Measurements from ENCODE around the gene SLC28A1.

The SLC28A1 gene

DNA sequence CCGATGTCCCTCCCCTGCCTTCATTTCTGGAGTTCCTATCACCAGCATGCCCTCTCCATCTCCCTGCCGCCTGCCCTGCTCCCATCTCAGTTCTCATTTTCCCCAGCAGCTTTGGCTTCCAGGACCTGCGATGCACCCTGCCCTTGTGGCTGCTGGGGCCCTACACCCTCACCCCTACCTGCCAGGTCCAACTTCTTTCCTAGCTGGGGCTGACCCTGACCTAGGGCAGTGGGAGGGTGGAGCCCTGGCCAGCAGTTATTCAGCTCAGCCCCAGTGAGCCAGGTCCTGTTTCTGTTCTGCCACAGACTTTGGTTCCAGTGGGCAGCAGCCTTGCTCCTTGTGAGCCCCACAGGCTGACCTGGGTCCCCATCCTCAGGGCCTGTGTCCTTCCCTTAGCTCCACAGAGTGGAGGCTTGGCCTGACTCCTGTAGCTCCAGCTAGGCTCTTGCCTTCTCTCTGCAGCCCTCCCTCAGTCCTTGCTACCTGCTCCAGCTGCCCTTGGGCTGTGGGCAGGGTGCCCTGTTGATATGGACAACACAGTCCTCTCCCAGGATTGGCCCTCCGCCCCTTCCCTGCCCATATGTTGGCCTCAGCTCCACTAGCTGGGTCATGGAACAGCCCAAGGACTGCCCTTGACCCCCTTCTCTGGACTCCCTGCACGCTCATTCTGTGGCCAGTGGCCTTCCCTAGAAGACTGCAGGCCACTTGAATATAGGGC is 62.5 kb downstream of the SLC28A1 start:
- ATAC-seq = no peak

DNA sequence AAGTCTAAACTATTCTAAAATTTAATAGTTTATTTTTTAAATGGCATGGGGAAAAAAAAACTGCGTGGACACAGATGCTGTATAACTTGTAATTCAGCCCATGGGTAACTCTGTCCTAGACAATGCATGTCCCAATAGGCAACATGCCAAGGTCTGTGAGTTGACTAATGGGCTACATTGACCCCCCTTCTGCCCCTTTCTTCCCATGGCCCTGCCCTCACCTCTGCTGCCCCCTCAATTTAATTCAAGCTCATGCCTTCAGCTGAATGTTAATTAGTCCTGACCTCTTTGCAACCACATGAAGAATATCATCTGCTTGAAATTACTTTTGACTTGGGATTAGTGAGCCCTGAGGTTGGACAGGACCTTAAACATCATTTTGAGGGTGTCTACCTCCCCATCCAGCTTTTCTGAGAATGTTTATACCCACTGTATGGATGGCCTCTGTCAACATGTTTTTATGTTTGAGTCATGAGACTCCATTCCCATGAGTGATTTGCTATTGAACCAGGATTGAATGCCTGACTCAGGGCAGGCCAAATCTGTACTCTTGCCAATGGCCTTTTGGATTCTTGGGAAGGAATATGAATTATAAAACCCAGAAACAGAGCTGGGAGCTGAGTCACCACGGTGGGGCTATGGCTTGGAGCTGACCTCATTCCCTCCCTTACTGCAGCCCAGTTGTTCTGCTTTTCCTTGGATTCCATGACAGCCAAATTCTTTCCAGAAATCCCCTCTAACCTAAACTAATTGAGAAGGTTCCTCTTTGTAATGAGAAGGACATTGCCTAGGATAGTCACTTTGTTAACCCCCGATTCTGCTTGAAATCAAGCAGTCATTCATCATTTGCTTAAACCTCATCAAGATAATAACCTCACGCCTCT is 63.7 kb downstream of the SLC28A1 start:
- no peak for ATAC-seq

DNA sequence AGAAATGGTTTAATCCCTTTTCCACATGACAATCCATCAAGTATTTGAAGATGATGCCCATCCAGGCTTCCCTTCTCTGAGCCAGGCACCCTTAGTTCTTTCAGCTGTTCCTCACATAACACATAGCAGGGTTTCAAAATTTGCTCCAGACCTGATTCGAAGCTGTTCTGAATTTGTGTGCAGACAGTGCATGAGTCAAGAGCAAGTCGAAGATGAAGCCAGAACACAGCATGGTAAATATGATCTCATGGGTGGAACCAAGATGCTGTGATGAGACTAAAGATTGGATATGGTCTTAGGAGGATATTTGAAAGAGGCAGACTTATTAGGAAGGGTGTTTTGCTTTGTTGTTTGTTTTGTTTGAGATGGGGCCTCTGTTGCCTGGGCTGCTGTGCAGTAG is 64.6 kb downstream of the SLC28A1 start:
- ATAC-seq = no peak

DNA sequence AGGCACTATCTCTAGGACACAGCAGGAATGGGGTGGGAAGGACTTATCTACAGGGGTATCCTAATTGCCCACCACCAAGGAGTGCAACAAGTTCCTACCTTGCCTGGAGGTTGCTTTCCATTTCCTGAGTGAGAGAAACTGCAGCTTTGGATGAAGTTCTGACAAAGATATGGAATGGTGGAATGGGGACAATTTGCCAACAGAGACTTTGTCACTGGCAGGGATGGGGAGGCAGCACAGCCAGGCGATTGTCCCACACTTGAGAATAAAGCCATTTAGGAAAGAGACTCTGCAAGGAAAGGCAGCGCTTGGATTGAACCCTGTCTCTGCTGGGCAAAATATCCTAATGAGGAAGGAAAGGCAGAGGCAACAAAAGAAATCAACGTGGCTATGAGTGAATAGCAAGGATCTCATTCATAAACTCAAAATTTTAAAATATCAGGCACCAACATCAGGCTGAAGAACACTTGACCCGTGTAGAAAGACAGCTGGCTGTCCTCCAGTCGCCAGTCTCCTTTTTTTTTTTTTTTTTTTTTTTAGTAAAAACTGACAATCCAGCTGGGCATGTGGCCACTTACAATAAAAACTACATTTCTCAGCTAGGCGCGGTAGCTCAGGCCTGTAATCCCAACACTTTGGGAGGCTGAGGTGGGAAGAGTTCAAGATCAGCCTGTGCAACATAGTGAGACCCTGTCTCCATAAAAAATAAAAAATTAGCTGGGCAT is 65.5 kb downstream of the SLC28A1 start:
- no peak for ATAC-seq

DNA sequence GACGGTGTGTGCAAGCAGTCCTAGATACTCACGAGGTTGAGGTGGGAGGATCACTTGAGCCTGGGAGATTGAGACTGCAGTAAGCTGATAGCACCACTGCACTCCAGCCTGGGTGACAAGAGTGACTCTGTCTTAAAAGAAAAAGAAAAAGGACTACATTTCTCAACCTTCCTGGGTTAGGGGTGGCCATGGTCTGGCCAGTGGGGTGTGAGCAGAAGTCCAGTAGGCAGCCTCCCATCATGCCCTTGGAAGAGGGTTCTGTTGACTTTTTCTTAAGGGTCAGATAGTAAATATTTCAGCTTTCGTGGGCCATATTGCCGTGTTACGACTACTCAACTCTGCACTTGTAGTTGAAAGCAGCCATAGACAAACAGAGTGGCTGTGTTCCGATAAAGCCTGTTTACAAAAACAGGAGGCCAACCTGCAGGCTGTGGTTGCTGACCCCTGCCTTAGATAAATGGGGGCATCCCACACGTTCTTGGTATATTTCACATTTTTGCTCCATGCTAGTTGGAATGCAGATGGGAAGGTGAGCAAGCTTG is 66.2 kb downstream of the SLC28A1 start:
- no peak for ATAC-seq

DNA sequence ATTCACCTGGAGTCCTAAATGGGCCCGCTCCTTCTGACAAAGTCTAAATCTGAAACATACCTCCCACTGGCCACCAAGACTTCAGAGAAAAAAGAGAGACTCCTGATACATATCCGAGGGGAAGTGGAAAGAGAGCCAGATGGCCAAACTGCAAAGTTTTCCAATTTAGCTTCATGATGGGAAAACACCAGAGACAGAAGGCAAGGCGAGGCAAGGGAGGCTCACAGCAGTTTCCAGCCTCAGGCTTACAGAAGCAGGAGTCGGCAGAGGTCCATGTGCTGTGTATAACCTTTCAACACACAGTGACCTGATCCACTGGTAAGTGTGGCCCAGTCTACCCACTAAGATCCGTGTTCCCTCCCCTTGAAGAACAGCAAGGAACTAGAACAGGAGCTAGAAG is 67.3 kb downstream of the SLC28A1 start:
- ATAC-seq = no peak

DNA sequence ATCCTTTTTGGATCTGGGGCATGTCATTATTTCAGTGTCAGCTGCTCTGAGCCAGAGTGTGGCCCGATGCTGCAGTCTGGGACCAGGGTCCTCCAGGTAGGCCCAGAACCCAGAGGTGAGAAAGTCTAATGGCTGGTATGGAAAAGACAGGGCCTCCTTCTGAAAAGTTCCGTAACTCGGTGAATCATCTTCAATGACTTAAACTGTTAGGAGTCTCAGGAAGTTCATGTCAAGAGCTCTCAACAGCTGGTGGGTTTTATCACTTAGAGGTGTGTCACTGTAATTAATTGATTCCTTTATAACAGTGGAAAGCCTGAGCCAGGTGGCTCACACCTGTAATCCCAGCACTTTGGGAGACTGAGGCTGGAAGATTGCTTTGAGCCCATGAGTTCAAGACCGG is 68.7 kb downstream of the SLC28A1 start:
- ATAC-seq = no peak

DNA sequence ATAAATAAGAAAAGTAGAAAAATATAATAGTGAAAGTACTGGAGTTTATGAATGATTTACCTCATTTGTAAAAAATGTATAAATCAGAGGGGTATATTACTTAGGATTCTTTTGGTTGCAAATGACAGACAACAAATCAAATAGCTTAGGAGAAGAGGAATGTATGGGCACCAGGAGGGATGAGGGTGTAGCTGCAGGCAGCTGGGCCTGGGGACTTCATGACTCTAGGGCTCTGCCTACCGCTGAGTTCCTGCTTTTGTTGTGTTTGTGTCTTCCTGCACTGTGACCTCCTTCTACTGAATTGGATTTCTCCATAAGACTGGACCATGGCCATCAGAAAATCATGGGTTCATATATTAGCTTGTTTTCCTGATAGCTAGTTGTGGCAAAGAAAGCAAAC is 69.3 kb downstream of the SLC28A1 start:
- ATAC-seq = no peak

DNA sequence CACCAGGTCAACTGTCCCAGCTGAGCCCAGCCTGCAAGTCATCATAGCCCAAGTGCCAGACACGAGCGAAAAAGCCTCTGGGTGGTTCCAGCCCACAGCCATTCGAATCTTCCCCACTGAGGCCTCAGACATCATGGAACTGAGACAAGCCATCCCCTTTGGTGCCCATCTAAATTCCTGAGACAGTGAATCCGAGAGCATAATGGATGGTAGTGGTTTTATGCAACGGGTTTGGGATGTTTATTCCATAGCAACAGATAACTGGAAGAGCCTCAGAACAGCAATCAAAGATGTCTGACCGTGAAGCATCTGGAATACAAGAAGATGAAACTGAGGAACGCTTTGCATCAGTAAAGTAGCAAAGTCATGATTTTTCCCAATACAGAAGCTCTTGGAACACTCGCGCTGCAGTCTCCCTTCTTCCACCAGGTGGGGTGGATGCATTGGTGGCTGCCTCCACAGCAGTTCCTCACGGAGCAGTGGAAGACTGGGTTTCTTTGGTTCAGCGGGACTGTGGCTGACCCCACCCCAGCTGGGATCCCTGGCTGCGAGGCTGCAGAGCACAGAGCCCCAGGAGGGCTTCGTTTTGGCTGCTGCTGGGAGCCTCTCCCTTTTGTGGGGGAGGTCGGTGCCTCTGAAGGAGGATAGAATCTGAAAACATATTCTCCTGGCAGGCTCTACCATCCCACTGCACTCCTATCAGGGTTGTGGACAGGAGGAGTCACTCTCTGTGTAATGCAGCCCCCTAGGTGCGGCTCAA is 70.8 kb downstream of the SLC28A1 start:
- peak in 1 of 2 donors; percentile 55 for ATAC-seq

DNA sequence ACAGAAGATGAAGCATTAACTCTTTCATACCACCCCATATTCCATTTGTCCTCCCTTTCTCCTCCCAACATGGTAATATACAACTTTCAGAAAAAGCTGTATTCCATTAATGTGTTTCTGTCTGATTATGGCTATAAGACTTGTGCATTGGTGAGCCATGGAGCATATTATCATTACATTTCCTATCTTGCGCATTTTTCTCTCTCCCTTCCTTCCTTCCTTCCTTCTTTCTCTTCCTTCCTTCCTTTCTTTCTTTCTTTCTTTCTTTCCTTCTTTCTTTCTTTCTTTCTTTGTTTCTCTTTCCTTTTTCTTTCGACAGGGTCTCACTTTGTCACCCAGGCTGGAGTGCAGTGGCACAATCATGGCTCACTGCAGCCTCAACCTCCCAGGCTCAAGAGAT is 71.7 kb downstream of the SLC28A1 start:
- ATAC-seq = no peak

DNA sequence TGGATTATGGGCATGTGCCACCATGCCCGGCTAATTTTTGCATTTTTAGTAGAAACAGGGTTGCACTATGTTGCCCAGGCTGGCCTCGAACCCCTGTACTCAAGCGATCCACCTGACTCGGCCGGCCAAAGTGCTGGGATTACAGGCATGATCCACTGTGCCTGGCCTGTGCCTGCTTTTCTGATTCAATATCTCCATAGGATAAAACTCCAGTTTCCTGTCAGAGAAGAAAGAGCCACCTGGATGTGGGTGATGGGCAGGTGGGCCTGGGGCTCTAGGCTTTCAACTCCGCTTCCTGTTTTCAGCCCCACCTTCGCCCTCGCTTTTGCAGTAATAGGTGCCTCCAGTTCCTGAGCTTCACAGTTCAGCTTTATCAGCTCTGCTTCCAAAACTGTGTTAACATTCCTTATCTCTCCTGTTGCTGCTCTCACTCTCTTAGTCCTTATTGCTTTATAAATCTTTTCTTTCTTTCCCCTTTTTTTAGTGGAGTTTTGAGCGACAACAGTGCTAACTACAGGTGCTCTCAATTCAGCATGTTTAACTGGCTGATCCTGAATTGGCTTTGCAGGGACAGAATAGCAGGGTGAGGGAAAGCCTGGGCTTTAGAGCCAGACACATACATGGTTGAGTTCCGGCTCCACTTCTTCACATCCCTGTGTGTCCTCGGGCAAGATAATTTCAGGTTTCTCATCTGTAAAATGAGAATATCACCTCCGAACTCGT is 76.1 kb downstream of the SLC28A1 start:
- no peak for ATAC-seq

DNA sequence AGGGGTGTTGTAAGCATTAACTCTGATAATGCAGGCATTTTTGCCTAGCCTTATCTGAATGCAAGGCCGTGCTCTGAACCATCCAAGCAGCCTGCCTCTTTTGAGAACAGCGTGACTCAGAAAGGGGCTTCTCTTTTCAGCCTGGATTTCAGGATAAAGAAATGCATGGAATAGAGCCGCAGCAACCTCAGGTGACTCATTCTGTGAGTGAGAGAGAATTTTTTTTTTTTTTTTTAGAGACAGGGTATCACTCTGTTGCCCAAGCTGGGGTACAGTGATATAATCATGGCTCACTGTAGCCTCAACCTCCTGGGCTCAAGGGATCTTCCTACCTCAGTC is 76.6 kb downstream of the SLC28A1 start:
- ATAC-seq = no peak

DNA sequence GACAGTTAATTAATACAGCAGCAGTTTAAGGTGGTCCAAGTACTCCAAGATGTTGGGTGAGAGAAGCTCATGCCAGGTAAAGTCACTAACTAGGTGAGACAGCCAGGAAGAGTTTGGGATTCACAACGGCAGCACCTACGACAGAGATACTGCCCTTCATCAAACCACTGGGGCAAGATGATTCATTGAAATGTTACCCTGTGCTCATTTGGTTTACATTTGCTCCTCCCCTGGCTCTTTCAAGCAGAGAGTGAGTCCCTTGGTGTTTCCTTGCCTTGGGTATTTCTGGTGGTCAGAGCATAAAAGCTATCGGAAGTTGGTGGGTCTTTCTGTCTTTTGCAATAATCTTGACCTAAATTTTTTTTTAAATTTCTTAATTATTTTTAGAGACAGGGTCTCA is 77.2 kb downstream of the SLC28A1 start:
- ATAC-seq = no peak

DNA sequence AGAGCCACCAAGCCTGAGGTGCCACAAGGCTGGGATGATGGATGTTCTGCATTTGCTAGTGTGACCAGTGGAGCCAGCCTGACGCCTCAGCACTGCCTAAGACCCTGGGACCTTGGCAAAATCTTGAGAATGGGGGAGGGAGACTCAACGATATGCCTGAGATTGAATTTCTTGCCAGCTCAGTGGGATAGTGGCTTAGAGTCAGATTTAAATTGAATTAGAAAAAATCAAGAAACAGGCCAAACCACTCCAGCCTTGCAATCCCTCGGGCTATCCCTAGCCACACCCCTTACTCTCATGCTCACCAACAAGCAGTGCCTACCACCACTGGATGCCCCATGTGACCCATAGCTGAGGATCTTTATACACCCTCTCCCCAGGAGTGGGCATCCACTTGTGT is 78.5 kb downstream of the SLC28A1 start:
- ATAC-seq = no peak

DNA sequence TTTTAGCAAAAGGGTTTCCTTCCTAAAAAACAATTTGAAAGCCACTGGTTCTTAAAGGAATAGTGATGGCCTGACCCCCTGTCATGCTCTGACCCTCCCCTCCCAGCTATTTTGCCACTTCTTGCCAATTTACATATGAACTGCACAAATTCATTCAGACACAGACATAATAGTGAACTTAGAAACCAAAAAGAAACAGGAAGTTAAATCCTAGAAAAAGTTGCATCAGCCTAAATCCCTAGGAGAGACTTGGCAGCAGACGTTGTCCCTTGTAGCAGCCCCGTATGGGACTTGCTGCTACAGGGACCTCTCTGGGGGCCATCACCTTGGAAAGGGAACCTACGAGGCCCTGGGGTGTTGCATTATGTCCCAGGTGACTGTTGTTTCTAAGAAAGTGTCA is 82.9 kb downstream of the SLC28A1 start:
- no peak for ATAC-seq

DNA sequence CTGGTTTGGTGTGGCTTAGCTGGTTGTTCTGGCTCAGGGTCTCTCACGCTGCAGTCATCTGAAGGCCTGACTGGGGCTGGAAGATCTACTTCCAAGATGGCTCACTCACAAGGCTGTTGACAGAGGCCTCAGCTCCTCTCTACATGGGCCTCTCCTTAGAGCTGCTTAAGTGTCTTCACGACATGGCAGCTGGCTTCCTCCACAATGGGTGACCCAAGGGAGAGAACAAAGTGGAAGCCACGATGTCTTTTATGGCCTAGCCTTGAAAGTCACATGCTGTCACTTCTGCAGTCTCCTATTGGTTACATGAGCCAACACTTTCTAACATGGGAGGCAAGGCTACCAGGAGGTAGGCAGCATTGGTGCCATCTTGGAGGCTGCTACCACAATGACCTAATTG is 83.8 kb downstream of the SLC28A1 start:
- no peak for ATAC-seq

DNA sequence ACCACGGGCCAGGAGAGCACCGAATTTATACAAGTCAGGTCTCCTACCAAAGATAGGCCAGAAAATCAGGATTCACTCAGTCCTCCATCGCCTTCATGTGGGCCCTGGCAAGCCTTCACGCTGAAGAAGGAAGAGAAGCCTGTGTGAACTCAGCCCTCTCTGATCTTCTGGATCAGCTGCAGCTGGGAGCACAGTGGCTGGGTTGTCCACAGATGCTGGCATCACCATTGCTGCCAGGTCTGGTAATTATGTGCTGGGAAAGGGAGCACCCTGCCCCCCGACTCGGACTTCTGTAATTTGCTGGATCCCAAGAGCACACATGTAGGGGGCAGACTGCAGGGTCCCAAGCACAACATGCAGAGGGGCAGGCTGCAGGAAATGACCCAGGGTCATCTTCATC is 84.8 kb downstream of the SLC28A1 start:
- ATAC-seq = no peak

DNA sequence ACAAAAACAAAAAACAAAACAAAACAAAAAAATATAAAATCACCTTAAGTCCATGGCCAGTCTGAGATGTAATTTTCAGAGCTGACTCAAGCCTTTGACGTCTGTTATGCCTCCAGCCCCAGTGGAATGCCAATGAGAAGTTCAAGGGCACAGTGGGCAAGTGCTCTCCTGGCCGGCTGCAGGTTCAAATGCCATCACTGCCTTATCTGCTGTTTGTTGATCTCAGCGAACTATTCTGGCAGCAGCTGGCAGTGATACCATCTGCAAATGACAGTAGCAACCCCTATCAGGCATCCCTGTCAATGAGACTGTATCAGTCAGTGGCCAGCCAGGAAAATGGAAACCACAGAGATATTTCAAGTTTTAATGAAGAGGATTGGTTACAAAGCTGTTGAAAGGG is 86.4 kb downstream of the SLC28A1 start:
- ATAC-seq = no peak

DNA sequence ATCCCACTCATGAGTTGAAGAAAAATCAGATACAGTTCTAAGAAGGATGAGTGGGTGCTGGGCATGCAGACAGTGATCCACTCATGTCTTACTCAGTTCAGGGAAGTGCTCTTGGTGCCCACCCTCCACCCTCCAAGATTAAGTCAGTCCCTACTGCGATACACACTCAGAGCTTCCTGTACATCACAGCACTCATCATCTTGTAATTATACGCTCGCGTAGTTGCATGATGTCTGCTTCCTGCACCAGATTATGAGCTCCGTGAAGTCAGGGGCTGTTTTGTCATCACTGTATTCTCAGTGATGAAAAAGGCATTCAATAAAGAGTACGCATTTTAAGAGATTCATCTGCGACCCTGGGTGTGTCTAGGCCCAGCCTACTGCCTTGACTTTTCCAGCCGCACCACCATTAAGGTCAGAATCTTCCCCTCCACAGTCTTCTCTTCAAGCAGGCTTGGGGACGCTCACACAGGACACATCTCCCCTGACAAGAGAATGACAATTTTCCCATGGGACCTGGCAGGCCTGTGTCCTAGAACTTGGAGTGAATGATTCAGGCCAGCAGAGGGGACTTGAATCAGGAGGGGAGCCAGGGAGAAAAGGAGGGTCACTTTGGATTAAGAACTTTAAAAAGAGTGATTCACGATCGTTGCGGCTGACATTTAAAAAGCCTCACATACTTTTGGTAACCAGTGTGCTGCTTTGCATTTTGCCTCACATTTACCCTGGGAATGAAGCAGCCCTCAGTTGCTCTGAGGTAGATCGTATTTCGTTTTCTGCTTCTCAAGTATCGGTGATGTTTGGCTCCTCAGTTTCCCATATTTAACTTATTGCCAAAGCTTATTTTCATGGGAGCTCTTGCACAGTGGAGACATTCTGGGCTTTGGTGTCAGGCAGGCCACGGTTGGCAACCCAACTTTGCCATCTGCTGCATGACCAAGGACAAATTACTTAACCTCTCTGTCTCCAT is 89.3 kb downstream of the SLC28A1 start:
- ATAC-seq = no peak

DNA sequence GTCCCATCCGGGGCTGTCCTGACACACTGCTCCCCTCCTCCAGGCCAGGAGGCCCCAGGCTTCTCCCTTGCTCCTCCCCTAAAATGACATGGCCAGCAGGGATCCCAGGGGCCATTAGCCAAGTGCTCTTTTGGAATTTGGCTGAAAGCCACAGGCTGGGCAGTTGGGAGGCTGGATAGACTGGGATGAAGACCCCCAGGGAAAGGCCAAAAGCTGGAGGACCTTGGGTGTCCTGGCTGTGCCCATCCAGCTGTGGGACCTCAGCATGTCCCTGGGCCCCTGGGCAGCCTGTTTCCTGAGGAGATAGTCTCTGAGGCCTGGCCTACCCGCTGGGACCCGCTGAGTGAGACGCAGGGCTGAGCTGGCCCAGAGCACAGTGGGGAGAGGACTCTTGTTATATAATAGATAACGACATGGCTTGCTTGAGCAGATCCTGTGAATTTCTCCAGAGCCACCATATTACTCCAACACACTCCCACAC is 91.4 kb downstream of the SLC28A1 start:
- ATAC-seq = no peak
